HG02623 (cell line): ENCODE results near the gene WARS2.

Source experiments
- ATAC-seq: cut with Tn5 transposase; IDR thresholded peaks from one replicate; pipeline ENCODE4 v1.9.1; 2021; ENCODE audit warnings: moderate library complexity; ENCODE audit not compliant: unreplicated experiment

WARS2 gene

GRCh38 chr1:118986555-118987467 is 153.6 kb downstream of the WARS2 start:
- no peak for ATAC-seq

DNA sequence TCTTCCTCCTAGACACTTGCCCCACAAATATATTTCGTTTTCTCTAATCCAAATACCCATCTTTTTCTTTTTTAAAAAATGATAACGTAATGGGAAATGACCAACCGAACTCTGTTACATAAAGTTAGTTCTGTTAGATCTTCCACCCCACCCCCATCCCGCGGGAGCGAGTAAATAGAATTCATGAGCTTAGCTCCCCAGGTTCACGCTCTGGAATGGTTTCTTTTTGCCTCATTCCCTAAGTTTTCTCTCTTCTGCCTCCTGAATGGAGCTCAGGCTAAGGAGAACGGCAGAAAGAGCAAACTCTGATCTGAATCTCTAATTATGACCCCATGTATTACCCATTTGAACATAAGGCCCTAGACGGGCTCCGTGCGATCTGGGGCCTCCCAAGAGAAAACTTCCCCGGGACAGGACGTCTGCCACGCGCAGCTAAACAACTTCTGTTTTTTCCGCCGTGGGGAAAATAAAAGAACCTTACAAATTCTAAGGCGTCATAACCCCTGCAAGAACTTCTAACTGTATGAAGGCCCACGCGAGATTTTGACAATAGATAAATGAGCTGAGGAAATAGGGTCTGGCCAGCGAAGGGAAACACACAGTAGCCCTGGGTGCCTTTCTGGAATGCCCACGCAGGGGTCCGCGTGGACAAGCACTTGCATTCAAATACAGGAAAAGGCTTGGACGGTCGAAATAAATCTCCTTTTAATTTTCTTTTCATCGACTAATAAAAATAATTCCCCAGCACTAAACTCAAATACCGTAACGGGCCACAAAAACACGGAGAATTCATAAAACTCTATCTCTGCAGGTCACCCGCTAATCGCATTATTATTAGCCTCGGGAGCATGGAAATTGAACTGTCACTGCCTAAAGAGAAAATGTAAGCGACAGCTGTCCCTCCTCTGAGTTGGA is 154.6 kb downstream of the WARS2 start:
- no peak for ATAC-seq

DNA sequence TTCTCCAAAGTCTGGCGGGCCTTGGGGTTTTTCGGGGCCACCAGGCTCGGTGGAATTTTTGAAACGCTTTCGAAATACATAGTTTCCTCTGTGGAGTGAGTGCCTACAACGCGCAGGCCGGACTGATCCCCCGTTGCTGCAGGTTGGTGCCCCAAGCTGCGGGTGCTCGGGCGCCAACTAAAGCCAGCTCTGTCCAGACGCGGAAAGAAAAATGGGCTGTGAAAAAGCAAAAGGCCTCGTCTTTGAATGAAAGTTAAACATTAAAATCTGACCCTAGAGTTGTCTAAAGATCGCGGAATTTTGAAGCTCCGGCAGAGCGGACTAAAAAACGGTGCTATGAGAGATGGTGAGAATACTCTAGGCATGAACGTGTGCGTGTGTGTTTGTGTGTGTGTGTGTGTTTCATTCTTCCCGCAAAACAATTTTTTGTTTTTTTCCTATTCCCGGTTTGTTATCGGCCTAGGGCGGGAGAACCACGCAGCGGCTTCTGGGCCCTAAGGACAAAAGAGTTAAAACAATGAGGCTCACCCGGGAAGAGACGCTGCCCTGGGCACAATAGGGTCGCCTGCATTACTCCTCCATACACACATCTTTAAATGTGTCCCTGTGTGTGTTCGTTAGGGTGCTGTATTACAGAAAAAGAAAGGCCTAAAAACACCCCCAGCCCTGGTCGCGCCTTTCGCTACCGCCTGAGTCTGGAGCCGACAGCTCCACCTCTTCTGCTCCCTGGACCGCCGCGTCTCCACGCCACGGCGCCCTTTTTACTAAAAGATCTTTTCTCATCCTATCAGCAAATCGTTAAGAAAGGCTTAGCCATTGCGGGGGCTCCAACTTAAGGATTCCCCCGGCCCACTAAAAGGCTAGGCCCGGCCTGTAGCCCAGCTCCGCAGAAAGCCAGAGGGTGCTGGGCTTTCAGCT is 155.5 kb downstream of the WARS2 start:
- ATAC-seq = no peak

DNA sequence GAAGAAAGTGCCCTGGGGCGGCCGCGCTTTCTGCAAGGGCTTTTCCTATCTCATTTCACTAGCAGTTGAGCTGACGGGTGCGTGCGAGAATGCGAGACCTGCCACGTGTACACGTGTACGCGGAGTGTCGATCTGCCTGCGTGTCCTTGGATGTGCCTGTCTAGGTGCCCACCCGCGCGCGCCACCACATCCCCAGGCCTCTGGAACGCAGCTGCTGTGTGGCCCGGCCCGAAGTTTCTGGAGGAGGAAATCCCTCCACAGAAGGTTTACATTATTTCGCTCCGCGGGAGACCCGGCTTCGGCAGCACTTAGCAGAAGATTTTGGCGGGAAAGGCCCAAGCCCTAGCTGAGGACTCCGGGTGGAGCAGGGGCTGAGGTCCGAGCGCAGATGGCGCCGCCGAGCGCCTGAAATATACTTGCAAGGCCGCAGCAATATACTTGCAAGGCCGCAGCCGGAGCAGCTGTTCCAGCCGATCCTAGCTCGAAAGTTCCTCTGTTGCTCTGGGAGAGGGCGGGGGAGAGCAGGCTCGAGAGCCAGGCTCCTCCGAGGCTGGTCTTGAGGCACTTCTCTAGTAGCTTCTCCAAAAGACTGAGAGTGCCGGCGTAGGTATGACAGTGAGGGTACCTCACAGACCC is 156.2 kb downstream of the WARS2 start:
- no peak for ATAC-seq

DNA sequence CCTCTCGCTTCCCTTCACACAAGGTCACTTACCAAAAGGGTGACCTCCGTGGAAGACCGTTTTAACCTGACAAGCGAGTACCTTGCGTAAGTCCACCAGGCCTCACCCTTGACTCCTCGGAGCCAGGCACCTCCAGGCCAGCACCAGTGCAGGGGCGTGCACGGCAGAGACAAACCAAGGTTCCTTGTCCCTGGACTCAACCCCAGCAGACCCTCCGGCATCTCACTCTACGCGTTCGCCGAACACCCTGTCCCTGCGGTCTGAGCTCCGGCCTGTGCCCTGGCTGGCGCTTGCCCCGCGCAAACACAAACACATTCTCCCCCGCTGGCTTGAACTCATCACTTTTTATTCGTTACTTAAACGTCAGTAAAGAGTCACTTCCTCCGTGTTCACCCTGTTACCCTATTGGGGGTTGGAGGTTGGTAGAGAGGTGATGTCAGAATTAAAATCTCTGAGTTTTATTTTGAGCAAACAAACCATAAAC is 156.9 kb downstream of the WARS2 start:
- no peak for ATAC-seq

DNA sequence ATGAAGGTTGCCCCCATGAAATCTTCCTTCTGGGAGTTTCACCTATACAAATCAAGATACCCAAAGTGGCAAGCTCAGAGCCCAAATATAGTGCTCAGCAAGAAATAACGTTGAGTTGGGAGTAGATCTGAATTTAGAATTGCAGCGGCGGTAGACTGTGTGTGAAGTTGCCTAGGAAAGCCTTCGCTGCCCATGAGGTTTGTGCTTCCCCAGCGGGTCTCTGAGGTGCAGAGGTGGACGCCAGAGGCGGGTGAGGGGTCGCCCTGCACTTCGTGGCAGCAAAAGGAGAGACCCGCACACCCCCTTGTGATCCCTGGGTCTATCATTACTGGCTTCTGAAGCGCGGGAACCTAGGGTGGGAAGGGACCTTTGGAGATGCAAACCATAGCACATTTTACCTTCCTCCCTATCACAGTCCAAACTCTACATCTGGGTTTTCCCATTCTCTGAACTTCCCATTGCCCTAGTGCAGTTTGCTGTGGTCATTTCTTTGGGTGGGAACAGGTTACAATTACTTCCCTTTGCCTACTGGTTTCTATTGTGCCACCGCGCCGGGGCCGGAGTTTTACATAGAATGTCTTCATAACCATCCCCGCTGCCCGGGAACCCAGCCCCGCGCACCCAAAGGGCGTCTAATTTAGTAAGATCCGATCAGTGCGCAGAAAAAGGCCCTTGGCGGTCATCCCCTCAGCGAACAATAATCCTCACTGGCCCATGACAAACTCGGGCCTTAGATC is 157.5 kb downstream of the WARS2 start:
- no peak for ATAC-seq

DNA sequence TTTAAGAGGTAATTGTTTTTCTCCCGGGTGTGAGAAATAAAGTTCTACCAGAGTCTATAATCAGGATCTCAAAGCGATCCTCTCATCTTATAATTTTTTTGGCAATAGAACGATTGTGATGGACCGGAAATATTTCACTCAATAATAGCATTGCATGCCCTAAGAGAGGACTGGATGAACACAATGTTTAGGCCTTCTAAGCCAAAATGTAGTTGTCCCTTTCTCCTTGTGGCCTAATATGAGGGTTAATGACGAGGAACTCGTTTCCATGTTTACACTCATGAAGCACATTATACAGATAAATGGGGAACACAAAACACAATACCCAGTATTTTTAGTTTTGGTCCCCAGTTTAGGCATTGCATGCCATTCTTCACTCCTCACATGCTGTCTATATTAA is 158.2 kb downstream of the WARS2 start:
- ATAC-seq = no peak

- no peak for ATAC-seq
Observed at GRCh38 chr1:118981436-118981835, 159.0 kb downstream of the WARS2 start.
